HepG2 (cell line): ENCODE results near the gene TP53TG5. TPM values are rescaled to one million over a fixed set of nuclear protein-coding genes. Genes with fewer than 3 reads are reported as not detected.
A peak's percentile ranks its signal among the peaks of the same experiment; 100 is the strongest.

Source experiments
- GABPA ChIP-seq, 2 experiments: IDR thresholded peaks; 2 replicates each; pipeline ENCODE4 v1.6.1; 2011 to 2016; ENCODE audit warnings: low read depth in 2 of 2, low read length in 1 of 2, missing biosample characterization in 1 of 2, missing genetic modification characterization in 1 of 2
- MXD1 ChIP-seq: sonication (generic); formaldehyde crosslinking; IDR thresholded peaks from 2 replicates; pipeline ENCODE4 v1.4.0; 2020; ENCODE audit warnings: mild to moderate bottlenecking, missing genetic modification reagents
- NCOA2 ChIP-seq: sonication (generic); formaldehyde crosslinking; IDR thresholded peaks from 2 replicates; pipeline ENCODE4 v1.8.0; 2022; ENCODE audit warnings: inconsistent platforms
- PRDM10 ChIP-seq: sonication (generic); formaldehyde crosslinking; IDR thresholded peaks from 2 replicates; pipeline ENCODE4 v1.4.0; 2020; ENCODE audit warnings: low read depth, missing genetic modification reagents
- SAP130 ChIP-seq: IDR thresholded peaks from 2 replicates; pipeline ENCODE4 v1.6.1; 2016; ENCODE audit warnings: low read depth
- TBX2 ChIP-seq: sonication (generic); formaldehyde crosslinking; IDR thresholded peaks from 2 replicates; pipeline ENCODE4 v1.5.0; 2020; ENCODE audit warnings: missing genetic modification reagents, mild to moderate bottlenecking, borderline replicate concordance
- ZMYM3 ChIP-seq: sonication (generic); formaldehyde crosslinking; IDR thresholded peaks from 2 replicates; pipeline ENCODE4 v1.5.1; 2020; ENCODE audit warnings: mild to moderate bottlenecking, missing genetic modification reagents
- ZNF253 ChIP-seq: sonication (generic); formaldehyde crosslinking; IDR thresholded peaks from 2 replicates; pipeline ENCODE4 v1.8.0; 2022; ENCODE audit warnings: mild to moderate bottlenecking, missing genetic modification reagents, borderline replicate concordance
- ZNF562 ChIP-seq: sonication (generic); formaldehyde crosslinking; IDR thresholded peaks from 2 replicates; pipeline ENCODE4 v1.8.0; 2022; ENCODE audit warnings: missing genetic modification reagents, borderline replicate concordance
- polyA plus RNA-seq, 8 experiments: library from polyadenylated mRNA; depleted of rRNA in 3 of 8; stranded (reverse) in 7 of 8; unstranded in 1 of 8; fragments of >200 nt; fragmentation: Illumina TruSeq in 4 of 8; extraction: Trizol in 4 of 8; gene quantifications; 2 replicates each; pipeline versions ENCODE4 v1.2.1 to v1.2.3, GENCODE V29; 2011 to 2016; ENCODE audit warnings: low read depth in 4 of 8, missing spikeins in 1 of 8, mixed read lengths in 1 of 8; ENCODE audit not compliant: insufficient read depth in 1 of 8
- total RNA-seq, 5 experiments: library from RNA; depleted of rRNA; stranded (reverse); fragments of >200 nt; fragmentation: Illumina TruSeq; extraction: Trizol; gene quantifications; 2 replicates each; pipeline ENCODE4 v1.2.3, GENCODE V29; 2016; ENCODE audit warnings: low read depth in 1 of 5
- TF ChIP-seq, protein P1 (sequence below): sonication (generic); formaldehyde crosslinking; IDR thresholded peaks from 2 replicates; pipeline ENCODE4 v1.4.0; 2020; ENCODE audit warnings: missing genetic modification reagents
- TF ChIP-seq, protein P2 (sequence below), 2 experiments: fragments of 450-650 bp in 1 of 2; sonication (generic) in 1 of 2; formaldehyde crosslinking in 1 of 2; IDR thresholded peaks; 2 replicates each; pipeline versions ENCODE4 v1.6.1 to v1.8.0; 2016 to 2022; ENCODE audit warnings: antibody characterized with exemption in 1 of 2, mild to moderate bottlenecking in 1 of 2, missing genetic modification reagents in 1 of 2

The TP53TG5 gene
- total and polyA plus RNA-seq, 2 of the 13 experiments (the other 11 are each of a cell fraction or from before 2014, with no cell fraction given), result 0.11 TPM; not detected in 1

- peak; percentile 80 for TF ChIP-seq SAP130
- no peak for TF ChIP-seq ZNF562 (CRISPR knock-in tag)
- no peak for TF ChIP-seq GABPA (IDR thresholded peaks at IDR 0.05; ENCODE audit: low read depth, low read length)
- TF ChIP-seq GABPA (CRISPR knock-in tag; IDR thresholded peaks at IDR 0.05; ENCODE audit: low read depth), result peak; percentile 48
- TF ChIP-seq PRDM10, result peak; percentile 10; the same call in 1 of the 2 replicates
- TF ChIP-seq, protein P1, sequence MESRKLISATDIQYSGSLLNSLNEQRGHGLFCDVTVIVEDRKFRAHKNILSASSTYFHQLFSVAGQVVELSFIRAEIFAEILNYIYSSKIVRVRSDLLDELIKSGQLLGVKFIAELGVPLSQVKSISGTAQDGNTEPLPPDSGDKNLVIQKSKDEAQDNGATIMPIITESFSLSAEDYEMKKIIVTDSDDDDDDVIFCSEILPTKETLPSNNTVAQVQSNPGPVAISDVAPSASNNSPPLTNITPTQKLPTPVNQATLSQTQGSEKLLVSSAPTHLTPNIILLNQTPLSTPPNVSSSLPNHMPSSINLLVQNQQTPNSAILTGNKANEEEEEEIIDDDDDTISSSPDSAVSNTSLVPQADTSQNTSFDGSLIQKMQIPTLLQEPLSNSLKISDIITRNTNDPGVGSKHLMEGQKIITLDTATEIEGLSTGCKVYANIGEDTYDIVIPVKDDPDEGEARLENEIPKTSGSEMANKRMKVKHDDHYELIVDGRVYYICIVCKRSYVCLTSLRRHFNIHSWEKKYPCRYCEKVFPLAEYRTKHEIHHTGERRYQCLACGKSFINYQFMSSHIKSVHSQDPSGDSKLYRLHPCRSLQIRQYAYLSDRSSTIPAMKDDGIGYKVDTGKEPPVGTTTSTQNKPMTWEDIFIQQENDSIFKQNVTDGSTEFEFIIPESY, result no peak
- TF ChIP-seq, protein P2, sequence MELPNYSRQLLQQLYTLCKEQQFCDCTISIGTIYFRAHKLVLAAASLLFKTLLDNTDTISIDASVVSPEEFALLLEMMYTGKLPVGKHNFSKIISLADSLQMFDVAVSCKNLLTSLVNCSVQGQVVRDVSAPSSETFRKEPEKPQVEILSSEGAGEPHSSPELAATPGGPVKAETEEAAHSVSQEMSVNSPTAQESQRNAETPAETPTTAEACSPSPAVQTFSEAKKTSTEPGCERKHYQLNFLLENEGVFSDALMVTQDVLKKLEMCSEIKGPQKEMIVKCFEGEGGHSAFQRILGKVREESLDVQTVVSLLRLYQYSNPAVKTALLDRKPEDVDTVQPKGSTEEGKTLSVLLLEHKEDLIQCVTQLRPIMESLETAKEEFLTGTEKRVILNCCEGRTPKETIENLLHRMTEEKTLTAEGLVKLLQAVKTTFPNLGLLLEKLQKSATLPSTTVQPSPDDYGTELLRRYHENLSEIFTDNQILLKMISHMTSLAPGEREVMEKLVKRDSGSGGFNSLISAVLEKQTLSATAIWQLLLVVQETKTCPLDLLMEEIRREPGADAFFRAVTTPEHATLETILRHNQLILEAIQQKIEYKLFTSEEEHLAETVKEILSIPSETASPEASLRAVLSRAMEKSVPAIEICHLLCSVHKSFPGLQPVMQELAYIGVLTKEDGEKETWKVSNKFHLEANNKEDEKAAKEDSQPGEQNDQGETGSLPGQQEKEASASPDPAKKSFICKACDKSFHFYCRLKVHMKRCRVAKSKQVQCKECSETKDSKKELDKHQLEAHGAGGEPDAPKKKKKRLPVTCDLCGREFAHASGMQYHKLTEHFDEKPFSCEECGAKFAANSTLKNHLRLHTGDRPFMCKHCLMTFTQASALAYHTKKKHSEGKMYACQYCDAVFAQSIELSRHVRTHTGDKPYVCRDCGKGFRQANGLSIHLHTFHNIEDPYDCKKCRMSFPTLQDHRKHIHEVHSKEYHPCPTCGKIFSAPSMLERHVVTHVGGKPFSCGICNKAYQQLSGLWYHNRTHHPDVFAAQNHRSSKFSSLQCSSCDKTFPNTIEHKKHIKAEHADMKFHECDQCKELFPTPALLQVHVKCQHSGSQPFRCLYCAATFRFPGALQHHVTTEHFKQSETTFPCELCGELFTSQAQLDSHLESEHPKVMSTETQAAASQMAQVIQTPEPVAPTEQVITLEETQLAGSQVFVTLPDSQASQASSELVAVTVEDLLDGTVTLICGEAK (IDR thresholded peaks at IDR 0.05), result no peak
- TF ChIP-seq, protein P2 (CRISPR knock-in tag; IDR thresholded peaks at IDR 0.05), result peak; percentile 76; the same call in 1 of the 2 replicates
- TF ChIP-seq ZMYM3 (CRISPR knock-in tag), result peak; percentile 38; the same call in 1 of the 2 replicates
- peak; percentile 84; the same call in 1 of the 2 replicates for TF ChIP-seq TBX2
- peak; percentile 77; the same call in 1 of the 2 replicates for TF ChIP-seq MXD1
- TF ChIP-seq NCOA2 (CRISPR knock-in tag), result peak; percentile 53; the same call in 1 of the 2 replicates
- peak; percentile 41; the same call in 1 of the 2 replicates for TF ChIP-seq ZNF253 (CRISPR knock-in tag)
Measured at GRCh38 chr20:45341939-45342854, 35.9 kb downstream of the TP53TG5 start (continued).
